ENCODE results near the gene MTFR2. TPM values are rescaled to one million over a fixed set of nuclear protein-coding genes. Genes with fewer than 3 reads are reported as not detected.

Gene MTFR2
- total and polyA plus RNA-seq, 2 experiments from 2014 or later: 7.4 to 13.5 TPM

- peaks cover 2% of the 10 kb centered on the region; the same call in 1 of the 3 replicates for H3K9me3 Mint-ChIP-seq
- H3K36me3 Mint-ChIP-seq (ENCODE audit: low read depth): peaks cover 84% of the 10 kb centered on the region
- Histone ChIP-seq H3F3A (replicated peaks; ENCODE audit: low read depth) (peaks cover 3% of the 10 kb centered on the region; the same call in 1 of the 2 replicates), H3K4me3 (no peak overlapping the region), H3K79me2 (replicated peaks; ENCODE audit: insufficient read depth) (peaks cover 91% of the 10 kb centered on the region), H4K20me1 (replicated peaks; ENCODE audit: insufficient read depth) (peaks cover 57% of the 10 kb centered on the region), H3K27me3 (ENCODE audit: insufficient read depth) (no peaks in the 10 kb centered on the region), H3K4me1 (ENCODE audit: insufficient read depth) (no peaks in the 10 kb centered on the region), H3K4me2 (no peak overlapping the region), H2AFZ (no peak overlapping the region), H3K36me3 (ENCODE audit: insufficient read depth) (peaks cover 79% of the 10 kb centered on the region), H3K9me2 (ENCODE audit: insufficient read depth) (no peaks in the 10 kb centered on the region), H3K27ac (ENCODE audit: low read depth) (no peak overlapping the region)
- H3K4me3 Mint-ChIP-seq: no peak overlapping the region
- no peaks in the 10 kb centered on the region for H3K4me1 Mint-ChIP-seq
- ATAC-seq: no peak
- no peaks in the 10 kb centered on the region for H3K27me3 Mint-ChIP-seq (ENCODE audit: insufficient read depth, low read depth, poor library complexity)
- no peak overlapping the region for H3K27ac Mint-ChIP-seq
- DNase-seq (ENCODE audit: low spot score): no peak
- TF ChIP-seq EZH2 (IDR thresholded peaks at IDR 0.05; ENCODE audit: low read depth, unreplicated experiment): no peak
- TF ChIP-seq REST (IDR thresholded peaks at IDR 0.05; ENCODE audit: unreplicated experiment): no peak
These were observed 24.0 kb upstream of the MTFR2 start for GRCh38 chr6:136274062-136274461.

GRCh38 chr6:136265101-136265500 is 15.0 kb upstream of the MTFR2 start:
- Histone ChIP-seq H3K4me2 (no peak overlapping the region), H3K4me3 (no peak overlapping the region), H3K79me2 (replicated peaks; ENCODE audit: insufficient read depth) (peaks cover 88% of the 10 kb centered on the region), H2AFZ (no peak overlapping the region), H3K27ac (ENCODE audit: low read depth) (no peak overlapping the region), H3K27me3 (ENCODE audit: insufficient read depth) (no peaks in the 10 kb centered on the region), H3K9me2 (ENCODE audit: insufficient read depth) (no peaks in the 10 kb centered on the region), H3K36me3 (ENCODE audit: insufficient read depth) (peaks cover 84% of the 10 kb centered on the region), H3F3A (replicated peaks; ENCODE audit: low read depth) (no peaks in the 10 kb centered on the region), H3K4me1 (ENCODE audit: insufficient read depth) (no peaks in the 10 kb centered on the region), H4K20me1 (replicated peaks; ENCODE audit: insufficient read depth) (peaks cover 45% of the 10 kb centered on the region)
- no peaks in the 10 kb centered on the region for H3K27me3 Mint-ChIP-seq (ENCODE audit: insufficient read depth, low read depth, poor library complexity)
- no peak overlapping the region for H3K4me3 Mint-ChIP-seq
- no peak for DNase-seq (ENCODE audit: low spot score)
- H3K4me1 Mint-ChIP-seq: no peaks in the 10 kb centered on the region
- H3K27ac Mint-ChIP-seq: no peak overlapping the region
- ATAC-seq: no peak
- H3K36me3 Mint-ChIP-seq (ENCODE audit: low read depth): peaks cover 89% of the 10 kb centered on the region
- H3K9me3 Mint-ChIP-seq: no peaks in the 10 kb centered on the region
- TF ChIP-seq ETS1 (IDR thresholded peaks at IDR 0.05) (no peak), JUNB (IDR thresholded peaks at IDR 0.05; ENCODE audit: unreplicated experiment) (no peak), ZNF462 (CRISPR knock-in tag; IDR thresholded peaks at IDR 0.05) (no peak), ZNF114 (CRISPR knock-in tag; IDR thresholded peaks at IDR 0.05) (no peak), ZNF331 (CRISPR knock-in tag; IDR thresholded peaks at IDR 0.05; ENCODE audit: low read depth) (no peak), POLR2AphosphoS5 (IDR thresholded peaks at IDR 0.05; ENCODE audit: low read depth) (no peak), CREB1 (CRISPR knock-in tag; IDR thresholded peaks at IDR 0.05; ENCODE audit: low read depth) (no peak), EZH2phosphoT487 (IDR thresholded peaks at IDR 0.05; ENCODE audit: unreplicated experiment) (no peak), EZH2 (IDR thresholded peaks at IDR 0.05; ENCODE audit: low read depth, unreplicated experiment) (no peak), NANOG (IDR thresholded peaks at IDR 0.05; ENCODE audit: borderline replicate concordance) (no peak)
